Naive thymus-derived CD8-positive, alpha-beta T cell (primary cell): ENCODE measurements around the gene TMEM31. TPM values are rescaled to one million over a fixed set of nuclear protein-coding genes. Genes with fewer than 3 reads are reported as not detected.

Experiments used
- polyA plus RNA-seq, 3 donors: library from polyadenylated mRNA; unstranded; fragments of 300-500 nt; fragmentation: Illumina TruSeq; gene quantifications; one replicate each; pipeline ENCODE4 v1.2.3, GENCODE V29; 2021
- total RNA-seq, 8 experiments: library from RNA in 2 of 8; stranded (reverse) in 2 of 8; gene quantifications; one replicate each; pipeline ENCODE4 v1.2.3 and lab custom pipeline; 2021 to 2026

Gene TMEM31
- total and polyA plus RNA-seq, 5 experiments from 2014 or later, result not detected

Other genes starting within 250 kb of the TMEM31 start
- gene RAB40A, start 191.4 kb upstream of the TMEM31 start, total RNA-seq, result not detected
- gene RAB40A, start 191.4 kb upstream of the TMEM31 start, polyA plus RNA-seq, result under 1 TPM in 1 of 3 donors, not detected in 2; 0.15 TPM
- 10 to 100 TPM; 15.9 to 17.2 TPM for gene TCEAL4, start 125.4 kb upstream of the TMEM31 start, total RNA-seq
- gene TCEAL4, start 125.4 kb upstream of the TMEM31 start, polyA plus RNA-seq, result 10 to 100 TPM; 16.5 to 28.0 (median 20.8) TPM
- gene TCEAL3, start 102.9 kb upstream of the TMEM31 start, total RNA-seq, result 1 to 10 TPM; 9.1 TPM
- gene TCEAL3, start 102.9 kb upstream of the TMEM31 start, polyA plus RNA-seq, result 10 to 100 TPM in 2 of 3 donors, 1 to 10 TPM in 1; 7.4 to 11.9 (median 10.2) TPM
- 10 to 100 TPM; 18.8 to 19.3 TPM for gene TCEAL1, start 81.9 kb upstream of the TMEM31 start, total RNA-seq
- 10 to 100 TPM; 19.1 to 29.4 (median 28.4) TPM for gene TCEAL1, start 81.9 kb upstream of the TMEM31 start, polyA plus RNA-seq
- gene MORF4L2, start 24.2 kb upstream of the TMEM31 start, total RNA-seq, result 100 to 1,000 TPM; 110 to 111 TPM
- 10 to 100 TPM; 66.3 to 96.5 (median 78.2) TPM for gene MORF4L2, start 24.2 kb upstream of the TMEM31 start, polyA plus RNA-seq
- not detected for gene PLP1, start 65.9 kb downstream of the TMEM31 start, total RNA-seq
- not detected for gene PLP1, start 65.9 kb downstream of the TMEM31 start, polyA plus RNA-seq
- gene RAB9B, start 121.3 kb downstream of the TMEM31 start, total RNA-seq, result under 1 TPM; 0.49 to 0.52 TPM
- gene RAB9B, start 121.3 kb downstream of the TMEM31 start, polyA plus RNA-seq, result under 1 TPM in 2 of 3 donors, not detected in 1; 0.14 to 0.69 TPM